OCI-LY3 (cell line): ENCODE results near the gene DDB1.

Source experiments
- H2AFZ ChIP-seq: fragments of 200-600, 300-600 bp; shearing (Covaris generic); 2 replicates; pipeline ENCODE4 v1.6.0; 2014; ENCODE audit warnings: antibody characterized with exemption, low read depth, low read length
- H3K27ac ChIP-seq: fragments of 200-600, 300-600 bp; sonication (generic); 2 replicates; pipeline ENCODE4 v1.5.1; 2014; ENCODE audit warnings: mild to moderate bottlenecking, low read length, moderate library complexity, mixed read lengths
- H3K27me3 ChIP-seq: fragments of 200-600, 300-600 bp; sonication (generic); 2 replicates; pipeline ENCODE4 v1.6.1; 2014; ENCODE audit warnings: low read depth, low read length, mixed read lengths
- H3K36me3 ChIP-seq: fragments of 200-600, 300-600 bp; sonication (generic); replicated peaks from 2 replicates; pipeline ENCODE3; 2014; ENCODE audit warnings: low read depth, low read length, mixed read lengths
- H3K4me1 ChIP-seq: fragments of 300-600, 200-600 bp; sonication (generic); 2 replicates; pipeline ENCODE4 v1.6.1; 2014; ENCODE audit warnings: low read length, mixed read lengths
- H3K4me2 ChIP-seq: fragments of 200-600, 300-600 bp; sonication (generic); 2 replicates; pipeline ENCODE4 v1.6.1; 2014; ENCODE audit warnings: low read length, mixed read lengths
- H3K4me3 ChIP-seq: fragments of 300-600, 200-600 bp; sonication (generic); 2 replicates; pipeline ENCODE4 v1.5.1; 2014; ENCODE audit warnings: antibody characterized with exemption, mild to moderate bottlenecking, low read length, moderate library complexity
- H3K79me2 ChIP-seq: fragments of 300-600, 200-600 bp; shearing (Covaris generic); 2 replicates; pipeline ENCODE4 v1.6.1; 2014; ENCODE audit warnings: mild to moderate bottlenecking, low read length, mixed read lengths
- H3K9ac ChIP-seq: fragments of 300-600, 200-600 bp; shearing (Covaris generic); 2 replicates; pipeline ENCODE4 v1.6.0; 2014; ENCODE audit warnings: mild to moderate bottlenecking, low read length, moderate library complexity
- H3K9me3 ChIP-seq: fragments of 200-600, 300-600 bp; shearing (Covaris generic); 2 replicates; pipeline ENCODE4 v1.6.1; 2014; ENCODE audit warnings: low read length, mixed read lengths; ENCODE audit not compliant: insufficient read depth
- H4K20me1 ChIP-seq: fragments of 200-600, 300-600 bp; sonication (generic); 2 replicates; pipeline ENCODE4 v1.6.1; 2016; ENCODE audit warnings: low read length, mixed read lengths; ENCODE audit not compliant: insufficient read depth
- EZH2phosphoT487 ChIP-seq: fragments of 200-600 bp; shearing (Covaris generic); IDR thresholded peaks from 2 replicates; pipeline ENCODE4 v1.6.1; 2018; ENCODE audit warnings: antibody characterized with exemption, mixed run types, low read depth
- TF ChIP-seq, protein P1 (sequence below): fragments of 200-600, 300-600 bp; sonication (generic); IDR thresholded peaks from 2 replicates; pipeline ENCODE4 v1.5.1; 2014; ENCODE audit warnings: antibody characterized with exemption, low read length, low read depth

The DDB1 gene

DNA sequence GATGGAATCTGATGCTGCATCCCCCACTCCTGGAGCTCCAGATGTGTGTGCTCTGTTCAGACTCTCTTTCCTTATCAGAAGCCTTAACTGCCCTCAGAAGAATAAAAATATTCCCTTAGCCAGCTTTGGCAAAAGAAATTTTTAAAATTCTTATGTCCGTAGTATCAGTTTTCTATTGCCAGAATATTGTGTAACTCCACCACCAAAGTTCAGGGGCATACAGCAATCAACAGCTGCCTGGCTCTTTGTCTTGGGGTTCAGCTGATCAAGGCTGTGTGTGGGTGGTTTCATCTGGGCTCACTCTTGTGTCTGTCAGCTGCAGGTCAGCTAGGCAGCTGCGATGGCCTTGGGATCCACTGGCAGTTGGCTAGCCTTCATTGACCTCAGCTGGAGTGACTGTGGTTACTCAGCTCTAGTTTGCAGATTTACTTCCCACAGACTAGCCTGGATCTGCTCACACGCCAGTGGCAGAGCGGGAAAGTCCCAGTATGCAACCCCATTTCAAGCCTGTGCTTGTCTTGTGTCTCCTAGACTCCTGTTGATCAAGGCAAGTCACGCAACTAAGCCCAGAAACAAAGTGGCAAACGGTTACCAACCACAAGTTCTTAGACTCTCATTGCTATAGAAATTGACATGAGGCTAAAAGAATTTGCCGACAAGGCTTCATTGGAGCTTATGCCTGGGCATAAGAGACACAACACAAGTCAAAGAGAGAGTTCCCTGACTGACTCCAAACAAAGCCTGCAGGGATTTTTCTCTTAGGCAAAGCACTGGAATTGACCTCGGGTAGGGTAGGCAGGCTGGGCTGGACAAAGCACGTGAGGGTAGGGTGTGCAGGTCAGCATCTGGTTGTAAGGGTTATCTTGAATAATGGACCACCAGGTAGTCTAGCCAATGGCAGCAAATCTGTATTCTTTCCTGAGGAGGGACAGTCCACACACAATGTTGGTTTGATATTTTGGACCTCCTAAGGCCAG is 36.8 kb upstream of the DDB1 start:
- H3K27ac ChIP-seq = no peak overlapping the region
- no peaks in the 10 kb centered on the region for H3K27me3 ChIP-seq
- TF ChIP-seq, protein P1, sequence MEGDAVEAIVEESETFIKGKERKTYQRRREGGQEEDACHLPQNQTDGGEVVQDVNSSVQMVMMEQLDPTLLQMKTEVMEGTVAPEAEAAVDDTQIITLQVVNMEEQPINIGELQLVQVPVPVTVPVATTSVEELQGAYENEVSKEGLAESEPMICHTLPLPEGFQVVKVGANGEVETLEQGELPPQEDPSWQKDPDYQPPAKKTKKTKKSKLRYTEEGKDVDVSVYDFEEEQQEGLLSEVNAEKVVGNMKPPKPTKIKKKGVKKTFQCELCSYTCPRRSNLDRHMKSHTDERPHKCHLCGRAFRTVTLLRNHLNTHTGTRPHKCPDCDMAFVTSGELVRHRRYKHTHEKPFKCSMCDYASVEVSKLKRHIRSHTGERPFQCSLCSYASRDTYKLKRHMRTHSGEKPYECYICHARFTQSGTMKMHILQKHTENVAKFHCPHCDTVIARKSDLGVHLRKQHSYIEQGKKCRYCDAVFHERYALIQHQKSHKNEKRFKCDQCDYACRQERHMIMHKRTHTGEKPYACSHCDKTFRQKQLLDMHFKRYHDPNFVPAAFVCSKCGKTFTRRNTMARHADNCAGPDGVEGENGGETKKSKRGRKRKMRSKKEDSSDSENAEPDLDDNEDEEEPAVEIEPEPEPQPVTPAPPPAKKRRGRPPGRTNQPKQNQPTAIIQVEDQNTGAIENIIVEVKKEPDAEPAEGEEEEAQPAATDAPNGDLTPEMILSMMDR = no peak
- TF ChIP-seq EZH2phosphoT487 = no peak
- H2AFZ ChIP-seq = no peak overlapping the region
- no peaks in the 10 kb centered on the region for H4K20me1 ChIP-seq
- peaks cover 73% of the 10 kb centered on the region for H3K36me3 ChIP-seq
- H3K4me3 ChIP-seq = no peak overlapping the region
- no peaks in the 10 kb centered on the region for H3K4me1 ChIP-seq
- H3K4me2 ChIP-seq = no peak overlapping the region
- no peak overlapping the region for H3K9ac ChIP-seq
- H3K9me3 ChIP-seq = peaks cover 6% of the 10 kb centered on the region; the same call in 1 of the 2 replicates
- 0 out of 2 replicates have a peak, but pooled peaks cover 3% of the 10 kb centered on the region for H3K79me2 ChIP-seq

GRCh38 chr11:61368646-61369045 is 35.7 kb upstream of the DDB1 start:
- Histone ChIP-seq H4K20me1 (no peaks in the 10 kb centered on the region), H3K4me1 (no peaks in the 10 kb centered on the region), H2AFZ (no peak overlapping the region), H3K9me3 (peaks cover 6% of the 10 kb centered on the region; the same call in 1 of the 2 replicates), H3K27me3 (no peaks in the 10 kb centered on the region), H3K4me2 (no peak overlapping the region), H3K4me3 (no peak overlapping the region), H3K9ac (no peak overlapping the region), H3K79me2 (peaks cover 12% of the 10 kb centered on the region), H3K36me3 (peaks cover 79% of the 10 kb centered on the region), H3K27ac (no peak overlapping the region)
- TF ChIP-seq EZH2phosphoT487 = no peak
- TF ChIP-seq, protein P1 = no peak

DNA sequence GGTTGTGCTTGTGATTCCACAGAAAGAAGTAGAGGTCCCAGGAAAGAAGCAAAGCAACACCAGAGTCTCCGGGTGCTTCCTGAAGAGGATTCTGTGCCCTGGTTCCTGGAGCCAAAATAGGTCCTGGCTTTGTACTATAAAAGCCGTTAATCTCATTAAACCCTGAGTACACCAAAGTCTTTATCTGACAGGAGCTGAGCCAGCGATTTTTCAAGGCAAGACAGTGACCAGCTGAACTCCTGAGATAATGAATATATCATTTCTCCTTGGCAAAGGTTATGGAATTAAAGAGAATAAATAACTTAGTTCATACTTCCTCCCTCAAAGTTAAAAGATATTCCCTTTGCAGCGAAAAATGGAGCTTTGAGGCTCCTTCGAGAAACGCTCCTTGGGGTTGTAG is 34.5 kb upstream of the DDB1 start:
- H3K4me3 ChIP-seq = no peak overlapping the region
- no peak overlapping the region for H3K9ac ChIP-seq
- no peaks in the 10 kb centered on the region for H3K27me3 ChIP-seq
- H3K4me2 ChIP-seq = no peak overlapping the region
- H3K4me1 ChIP-seq = peaks cover 6% of the 10 kb centered on the region
- no peaks in the 10 kb centered on the region for H3K9me3 ChIP-seq
- no peaks in the 10 kb centered on the region for H4K20me1 ChIP-seq
- H3K27ac ChIP-seq = no peak overlapping the region
- no peak overlapping the region for H2AFZ ChIP-seq
- TF ChIP-seq, protein P1 = no peak
- no peak for TF ChIP-seq EZH2phosphoT487
- H3K79me2 ChIP-seq = peaks cover 25% of the 10 kb centered on the region
- peaks cover 74% of the 10 kb centered on the region for H3K36me3 ChIP-seq

- H3K27me3 ChIP-seq = no peaks in the 10 kb centered on the region
- H3K9ac ChIP-seq = no peak overlapping the region
- no peak for TF ChIP-seq EZH2phosphoT487
- TF ChIP-seq, protein P1 = no peak
- no peak overlapping the region for H3K4me3 ChIP-seq
- peaks cover 19% of the 10 kb centered on the region for H3K4me1 ChIP-seq
- no peak overlapping the region for H2AFZ ChIP-seq
- no peak overlapping the region for H3K27ac ChIP-seq
- H3K36me3 ChIP-seq = peaks cover 55% of the 10 kb centered on the region
- H3K4me2 ChIP-seq = no peak overlapping the region
- H4K20me1 ChIP-seq = no peaks in the 10 kb centered on the region
- no peaks in the 10 kb centered on the region for H3K9me3 ChIP-seq
- peaks cover 56% of the 10 kb centered on the region for H3K79me2 ChIP-seq
These were observed 31.2 kb upstream of the DDB1 start for GRCh38 chr11:61364012-61364675.
